ENCODE measurements around the gene CLSTN3.

- no peak for TF ChIP-seq POLR2A (IDR thresholded peaks at IDR 0.05)
- TF ChIP-seq, protein P1, sequence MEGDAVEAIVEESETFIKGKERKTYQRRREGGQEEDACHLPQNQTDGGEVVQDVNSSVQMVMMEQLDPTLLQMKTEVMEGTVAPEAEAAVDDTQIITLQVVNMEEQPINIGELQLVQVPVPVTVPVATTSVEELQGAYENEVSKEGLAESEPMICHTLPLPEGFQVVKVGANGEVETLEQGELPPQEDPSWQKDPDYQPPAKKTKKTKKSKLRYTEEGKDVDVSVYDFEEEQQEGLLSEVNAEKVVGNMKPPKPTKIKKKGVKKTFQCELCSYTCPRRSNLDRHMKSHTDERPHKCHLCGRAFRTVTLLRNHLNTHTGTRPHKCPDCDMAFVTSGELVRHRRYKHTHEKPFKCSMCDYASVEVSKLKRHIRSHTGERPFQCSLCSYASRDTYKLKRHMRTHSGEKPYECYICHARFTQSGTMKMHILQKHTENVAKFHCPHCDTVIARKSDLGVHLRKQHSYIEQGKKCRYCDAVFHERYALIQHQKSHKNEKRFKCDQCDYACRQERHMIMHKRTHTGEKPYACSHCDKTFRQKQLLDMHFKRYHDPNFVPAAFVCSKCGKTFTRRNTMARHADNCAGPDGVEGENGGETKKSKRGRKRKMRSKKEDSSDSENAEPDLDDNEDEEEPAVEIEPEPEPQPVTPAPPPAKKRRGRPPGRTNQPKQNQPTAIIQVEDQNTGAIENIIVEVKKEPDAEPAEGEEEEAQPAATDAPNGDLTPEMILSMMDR (IDR thresholded peaks at IDR 0.05) = no peak
- TF ChIP-seq EP300 (IDR thresholded peaks at IDR 0.05) = no peak
These were observed 13.4 kb downstream of the CLSTN3 start for GRCh38 chr12:7143564-7143963.

Data from ovary (tissue), 3 donors.